Activated T-helper 9 cell treated with anti-CD3 and anti-CD28 coated beads, Interleukin-2, amount 50 U/mL, for 16 hours (primary cell): ENCODE data around the gene ZNF324.
"Not testable (repeated sequence)": the region's sequence is repeated elsewhere in the genome, so short reads cannot be mapped to it uniquely, and the experiment has no call there.

Experiments
- DNase-seq: peaks from one replicate; pipeline ENCODE4 v3.0.0-alpha.2; 2020; ENCODE audit warnings: low read depth

Gene ZNF324

DNA sequence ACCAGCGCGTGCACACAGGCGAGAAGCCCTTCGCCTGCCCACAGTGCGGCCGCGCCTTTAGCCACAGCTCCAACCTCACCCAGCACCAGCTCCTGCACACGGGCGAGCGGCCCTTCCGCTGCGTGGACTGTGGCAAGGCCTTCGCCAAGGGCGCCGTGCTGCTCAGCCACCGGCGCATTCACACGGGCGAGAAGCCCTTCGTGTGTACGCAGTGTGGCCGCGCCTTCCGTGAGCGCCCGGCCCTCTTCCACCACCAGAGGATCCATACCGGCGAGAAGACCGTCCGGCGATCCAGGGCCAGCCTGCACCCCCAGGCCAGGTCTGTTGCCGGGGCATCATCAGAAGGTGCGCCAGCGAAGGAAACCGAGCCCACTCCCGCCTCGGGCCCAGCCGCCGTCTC, 4.9 kb downstream of the ZNF324 start:
- DNase-seq: no peak

DNA sequence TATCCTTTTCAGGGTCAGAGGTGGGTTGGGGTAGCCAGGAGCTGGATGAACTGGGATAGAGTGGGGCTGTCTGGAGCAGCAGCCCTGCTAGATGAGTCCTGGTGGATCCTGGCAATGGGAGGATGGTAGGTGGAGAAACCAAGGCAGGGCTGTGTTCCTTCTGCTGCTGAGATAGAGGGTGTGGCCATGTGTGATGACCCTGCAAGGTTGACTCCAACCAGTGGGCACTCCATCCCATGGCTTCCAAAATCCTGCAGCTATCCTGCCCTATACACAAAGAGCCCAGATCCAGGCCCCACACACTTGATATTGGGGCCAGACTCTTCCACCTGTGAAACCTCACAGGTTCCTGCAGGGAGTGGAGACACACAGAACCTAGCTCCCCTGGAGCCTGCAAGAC, 6.9 kb downstream of the ZNF324 start:
- no peak for DNase-seq

DNA sequence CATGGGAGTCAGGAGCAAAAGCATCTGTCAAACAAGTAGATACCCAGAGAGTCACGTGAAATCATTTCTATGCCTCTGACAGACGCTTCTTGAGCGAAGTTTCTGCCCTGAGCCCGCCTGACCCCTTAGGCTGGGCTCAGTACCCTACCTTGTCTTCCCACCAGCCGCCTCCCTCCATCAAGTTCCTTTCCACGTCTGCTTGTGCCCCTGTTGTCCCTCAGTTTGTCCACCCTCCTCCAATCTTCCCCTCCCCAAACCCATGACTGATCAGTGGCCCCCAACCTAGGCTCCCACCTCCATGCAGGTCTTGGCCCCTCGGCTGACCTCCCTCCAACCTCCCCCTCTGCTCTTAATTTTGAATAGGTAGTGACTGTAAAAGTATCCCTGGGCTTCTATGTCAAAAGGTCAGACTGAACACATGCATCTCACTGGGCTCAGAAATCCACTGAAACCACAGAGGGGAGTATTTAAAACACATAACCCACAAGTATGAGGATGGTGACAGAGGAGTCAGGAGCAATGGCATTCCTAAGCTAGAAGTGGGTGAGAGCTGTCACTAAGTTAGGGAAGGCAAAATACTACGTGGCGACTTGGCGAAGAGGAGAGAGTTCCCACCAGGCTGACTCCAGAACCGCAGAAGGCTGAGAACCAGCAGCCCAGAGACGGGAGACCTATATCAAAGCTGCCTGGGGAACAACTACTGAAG, 7.6 kb downstream of the ZNF324 start:
- no peak for DNase-seq

DNA sequence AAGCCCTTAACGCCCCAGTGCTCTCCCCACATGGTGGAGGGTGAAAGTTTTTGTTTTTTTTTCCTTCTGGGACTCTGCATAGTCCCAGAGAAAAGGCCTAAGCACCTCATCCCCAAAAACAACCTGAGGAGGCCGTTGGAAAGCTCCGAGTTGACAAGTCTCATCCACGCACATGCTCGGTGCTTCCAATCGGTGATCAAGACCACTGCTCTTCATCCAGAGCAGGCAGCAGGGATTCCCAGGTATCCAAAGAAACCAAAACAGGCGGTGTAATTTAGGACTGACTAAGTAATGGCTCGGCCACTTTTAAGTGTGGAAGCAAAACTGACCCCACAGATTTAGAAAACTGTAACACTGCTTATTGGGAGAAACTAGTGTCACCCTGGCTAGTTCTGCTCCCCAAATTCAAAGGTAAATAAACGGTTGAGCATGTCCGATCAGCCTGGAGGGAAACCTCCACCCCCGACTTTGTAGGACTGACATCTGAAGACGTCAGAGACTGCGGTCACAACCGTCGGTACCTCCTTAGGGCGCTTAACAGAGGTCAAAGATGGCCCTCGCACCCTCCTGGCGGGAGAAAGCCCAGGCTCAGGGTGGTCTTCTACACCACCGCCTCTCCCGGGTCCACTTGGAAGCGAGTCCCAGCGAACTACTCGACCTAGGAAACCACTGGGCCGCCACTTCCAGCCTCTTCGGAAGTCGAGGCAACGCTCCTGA, 8.3 kb downstream of the ZNF324 start:
- no peak for DNase-seq

DNA sequence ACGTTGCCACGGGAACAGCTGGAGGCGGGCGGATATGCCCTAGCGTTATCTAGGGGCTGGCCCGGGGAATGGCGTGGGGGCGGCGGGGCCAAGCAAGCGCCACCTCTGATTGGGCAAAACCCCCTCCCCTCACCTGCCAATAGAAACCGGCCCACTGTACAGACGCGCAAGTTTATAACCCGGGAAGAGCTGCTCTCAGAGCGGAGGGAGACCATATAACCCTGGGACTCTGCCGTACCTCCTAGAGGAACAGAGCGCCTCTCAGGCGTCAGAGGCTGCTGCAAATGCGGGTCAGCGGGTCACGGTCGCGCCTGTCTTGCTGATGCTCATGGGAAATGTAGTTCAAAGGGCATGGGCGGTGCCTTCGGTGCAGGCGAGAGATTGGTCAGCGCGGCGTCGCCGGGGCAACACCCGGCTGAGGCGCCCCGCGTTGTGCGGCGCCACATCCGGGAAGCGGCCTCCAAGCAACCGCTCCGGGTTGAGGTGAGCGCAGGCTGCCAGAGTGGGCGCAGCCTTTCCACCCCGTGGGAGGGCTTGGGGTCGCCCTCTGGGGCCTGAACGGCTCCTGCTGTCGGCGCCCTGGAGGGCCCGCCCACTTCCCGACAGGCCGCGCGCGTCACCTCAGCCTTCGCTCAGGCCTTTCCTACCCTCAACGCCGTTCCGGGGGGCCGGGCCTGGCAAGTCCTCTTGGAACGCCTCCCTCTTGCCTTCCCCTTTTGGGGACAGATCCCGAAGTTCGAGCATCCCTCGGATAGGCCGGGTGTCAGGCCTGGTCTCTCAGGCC, 9.0 kb downstream of the ZNF324 start, which contains the start of gene ZNF446:
TSS of gene ZNF446 (plus strand) at position 639 of the 784 bp plus-strand sequence. CDS start 867 bp downstream, outside the sequence.
- peak; percentile 91 for DNase-seq

DNA sequence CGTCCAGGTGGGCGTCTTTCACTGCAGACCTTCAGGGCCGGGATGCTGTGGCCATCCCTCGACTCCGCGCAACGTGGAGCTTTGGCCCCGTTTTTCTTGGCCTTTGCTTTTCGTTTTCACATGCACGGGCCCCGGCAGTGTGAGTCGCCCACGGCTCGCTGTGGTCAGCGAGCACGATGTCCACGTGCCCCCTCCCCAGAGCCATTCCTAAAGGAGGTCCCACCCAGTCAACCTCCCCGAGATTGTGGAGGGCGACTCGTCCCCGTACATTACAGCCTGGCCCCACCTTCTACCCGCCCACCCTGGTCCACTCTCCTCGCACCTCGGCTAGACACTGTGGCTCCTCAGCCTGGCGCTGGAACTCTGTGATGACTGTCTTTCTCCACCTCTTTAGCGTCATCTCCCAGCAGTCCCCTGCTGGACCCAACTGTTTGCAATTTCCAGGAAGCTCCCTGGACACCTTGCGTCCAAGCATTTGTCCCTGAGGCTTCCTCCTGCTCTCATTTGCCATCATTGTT, 9.7 kb downstream of the ZNF324 start:
- DNase-seq: no peak

DNA sequence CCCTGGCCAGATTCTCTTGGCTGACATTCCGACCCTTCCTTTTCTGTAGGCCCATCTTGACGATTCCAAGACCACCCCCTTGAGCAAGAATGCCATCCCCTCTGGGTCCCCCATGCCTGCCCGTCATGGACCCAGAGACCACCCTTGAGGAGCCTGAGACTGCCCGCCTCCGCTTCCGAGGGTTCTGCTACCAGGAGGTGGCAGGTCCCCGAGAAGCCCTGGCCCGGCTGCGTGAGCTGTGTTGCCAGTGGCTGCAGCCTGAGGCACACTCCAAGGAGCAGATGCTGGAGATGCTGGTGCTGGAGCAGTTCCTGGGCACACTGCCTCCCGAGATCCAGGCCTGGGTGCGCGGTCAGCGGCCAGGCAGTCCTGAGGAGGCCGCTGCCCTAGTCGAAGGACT, 10.2 kb downstream of the ZNF324 start:
- DNase-seq: no peak

DNA sequence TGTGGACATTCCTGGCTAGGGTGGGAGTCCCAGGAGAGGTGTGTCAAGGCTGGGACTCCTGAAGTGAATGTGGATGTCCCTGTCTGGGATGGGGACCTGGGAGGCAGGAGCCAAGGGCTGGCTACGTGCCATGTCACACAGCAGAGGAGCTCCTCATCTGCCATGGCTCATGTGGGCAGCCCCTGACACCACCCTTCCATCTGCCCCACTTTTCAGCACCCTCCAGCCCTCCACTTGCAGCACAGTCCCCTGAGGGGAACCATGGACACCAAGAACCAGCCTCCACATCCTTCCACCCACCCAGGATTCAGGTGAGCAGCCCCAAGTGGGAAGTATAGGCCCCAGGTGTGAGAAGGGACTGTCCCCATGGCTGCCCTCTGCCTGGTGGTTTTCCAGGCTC, 11.0 kb downstream of the ZNF324 start:
- DNase-seq: no peak

DNA sequence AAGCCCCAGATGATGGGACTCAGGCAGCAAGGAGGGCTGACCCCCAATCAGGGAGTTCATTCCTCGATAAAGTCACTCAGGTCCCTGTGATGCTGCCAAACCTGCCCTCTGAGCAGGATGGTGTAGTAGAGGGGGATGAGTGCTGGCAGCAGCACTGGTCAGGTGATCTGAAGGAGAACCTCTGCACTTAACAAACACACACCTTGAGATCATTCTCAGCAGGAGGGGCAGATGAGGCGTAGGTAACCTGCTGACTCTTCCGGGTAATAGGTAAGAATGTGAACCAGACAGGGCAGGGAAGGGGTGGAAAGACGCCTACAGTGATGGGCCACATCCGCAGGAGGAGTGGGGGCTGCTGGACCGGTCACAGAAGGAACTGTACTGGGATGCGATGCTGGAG, 12.4 kb downstream of the ZNF324 start:
- no peak for DNase-seq

DNA sequence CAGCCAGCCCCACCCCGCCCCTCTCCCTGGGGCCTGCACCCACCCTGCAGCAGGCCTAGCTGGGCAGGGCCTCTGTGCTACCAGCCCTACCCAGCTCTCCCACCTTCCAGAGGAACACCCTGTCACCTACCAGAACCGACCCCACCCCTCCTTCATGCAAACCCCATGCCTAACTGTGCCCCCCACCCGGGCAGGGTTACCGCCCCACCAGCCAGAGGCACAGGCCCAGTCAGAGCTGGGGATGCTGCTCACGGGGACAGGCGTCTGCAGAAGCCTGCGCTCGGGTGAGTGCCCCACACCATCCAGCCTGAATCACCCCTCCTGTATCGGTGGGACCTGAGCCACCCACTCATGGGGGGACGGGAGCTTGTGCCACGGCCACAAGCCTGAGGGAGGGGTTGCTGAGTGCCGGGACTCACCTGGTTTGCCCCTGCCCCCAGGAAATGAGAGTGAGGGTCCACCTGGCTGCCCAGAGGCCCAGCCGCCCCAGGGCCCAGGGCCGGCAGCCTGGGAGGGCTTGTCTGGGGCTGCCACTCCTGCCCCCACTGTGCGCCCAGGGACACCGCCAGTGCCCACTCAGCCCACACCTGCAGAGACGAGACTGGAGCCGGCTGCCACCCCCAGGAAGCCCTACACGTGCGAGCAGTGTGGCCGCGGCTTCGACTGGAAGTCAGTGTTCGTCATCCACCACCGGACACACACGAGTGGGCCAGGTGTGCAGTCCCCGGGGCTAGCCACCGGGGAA, 13.0 kb downstream of the ZNF324 start:
- no peak for DNase-seq

DNA sequence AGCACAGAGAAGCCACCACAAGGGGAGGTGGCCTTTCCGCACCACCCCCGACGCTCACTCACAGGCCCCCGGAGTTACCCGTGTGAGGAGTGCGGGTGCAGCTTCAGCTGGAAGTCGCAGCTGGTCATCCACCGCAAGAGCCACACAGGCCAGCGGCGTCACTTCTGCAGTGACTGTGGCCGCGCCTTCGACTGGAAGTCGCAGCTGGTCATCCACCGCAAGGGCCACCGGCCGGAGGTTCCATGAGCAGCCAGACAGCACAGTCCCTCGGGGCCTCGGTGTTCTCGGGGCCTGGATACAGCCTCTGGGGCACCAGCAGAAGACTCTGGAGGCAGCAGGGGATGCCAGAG, 13.6 kb downstream of the ZNF324 start:
- no peak for DNase-seq

DNA sequence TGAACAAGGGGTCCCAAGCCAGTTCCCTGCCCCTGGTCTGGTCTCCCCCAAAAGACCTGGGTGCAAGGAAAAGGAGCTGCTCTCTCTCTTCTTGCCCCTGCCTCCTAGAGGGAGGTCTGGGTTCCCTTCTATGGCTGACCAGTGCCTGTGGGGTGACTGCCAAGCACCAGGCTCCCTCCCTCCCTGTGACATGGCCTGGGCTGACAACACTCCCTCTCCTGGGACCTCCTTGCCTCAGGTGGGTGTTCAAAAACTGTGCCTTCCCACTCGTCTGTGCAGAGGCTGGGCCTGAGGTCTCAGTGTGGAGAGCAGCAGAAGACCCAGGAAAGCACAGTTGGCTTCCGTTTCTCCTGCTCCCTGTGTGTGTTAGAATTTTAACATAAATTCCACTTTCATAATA, 14.0 kb downstream of the ZNF324 start:
- DNase-seq: no peak

DNA sequence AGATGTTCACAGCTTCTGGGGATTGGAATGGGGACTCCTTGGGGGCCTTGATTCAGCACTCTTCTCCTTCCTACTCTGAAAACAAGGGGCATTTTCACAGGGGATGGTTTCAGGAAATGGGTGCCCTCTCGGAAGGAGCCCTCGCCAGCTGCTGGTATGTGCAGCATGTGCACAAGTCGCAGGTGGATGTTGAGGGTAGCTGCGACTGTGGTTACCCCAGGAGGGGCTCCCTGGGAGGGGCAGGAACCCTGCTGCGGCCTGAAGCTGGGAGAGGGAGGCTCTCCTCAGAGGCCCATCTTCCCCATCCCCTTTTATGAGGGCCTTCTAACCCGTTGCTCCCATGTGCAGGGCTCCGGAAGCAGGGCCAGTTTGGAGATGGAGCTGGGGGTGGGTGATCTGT, 15.5 kb downstream of the ZNF324 start:
- no peak for DNase-seq

DNA sequence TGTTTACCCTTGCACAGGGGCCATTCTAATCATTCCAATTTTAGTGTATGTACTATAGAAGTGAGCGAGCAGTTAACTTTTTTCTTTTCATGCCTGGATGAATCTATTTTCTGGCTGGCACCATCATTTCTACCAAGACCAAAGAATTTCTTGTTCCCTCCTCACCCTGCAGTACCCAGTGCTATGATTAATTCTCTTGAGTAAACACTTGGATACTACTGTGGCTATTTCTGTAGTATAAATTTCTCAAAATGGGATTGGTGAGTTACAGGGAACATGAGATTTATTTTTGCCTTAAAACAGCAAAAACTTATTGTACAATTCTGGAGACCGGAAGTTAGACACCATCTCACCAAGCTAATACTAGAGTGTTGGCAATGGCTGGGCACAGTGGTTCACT, 16.9 kb downstream of the ZNF324 start:
- no peak for DNase-seq

DNA sequence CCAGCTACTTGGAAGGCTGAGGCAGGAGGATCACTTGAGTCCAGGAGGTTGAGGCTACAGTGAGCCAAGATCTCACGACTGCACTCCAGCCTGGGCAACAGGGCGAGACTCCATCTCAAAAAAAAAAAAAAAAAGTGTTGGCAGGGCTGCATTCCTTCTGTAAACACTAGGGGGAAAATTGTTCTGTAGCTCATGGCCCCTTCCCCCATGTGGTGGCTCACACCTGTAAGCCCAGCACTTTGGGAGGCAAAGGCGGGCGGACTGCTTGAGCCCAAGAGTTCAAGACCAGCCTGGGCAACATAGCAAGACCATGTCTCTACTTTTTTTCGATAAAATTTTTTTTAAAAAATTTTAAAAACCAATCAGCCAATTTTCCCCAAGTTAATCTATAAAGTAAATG, 17.5 kb downstream of the ZNF324 start:
- not testable (repeated sequence) for DNase-seq

DNA sequence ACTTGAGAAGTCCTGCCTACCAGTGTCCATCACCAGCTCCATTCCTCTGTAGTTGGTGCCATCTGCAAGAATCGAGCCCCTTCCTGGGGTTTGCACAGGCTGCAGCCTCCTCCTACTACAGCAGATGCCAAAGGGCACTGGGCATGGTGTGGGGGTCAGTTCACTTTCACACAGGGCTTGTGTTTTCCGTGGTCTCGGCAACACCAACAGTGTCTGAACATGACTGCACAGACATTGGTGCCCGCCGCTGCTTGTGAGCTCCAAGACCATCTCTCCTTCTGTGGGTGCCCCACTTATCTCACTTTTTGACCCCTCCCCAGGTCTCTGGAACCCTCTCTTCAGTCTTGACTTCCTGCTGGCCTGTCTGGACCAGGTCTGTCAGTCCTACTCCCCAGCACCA, 24.5 kb downstream of the ZNF324 start:
- DNase-seq: no peak

DNA sequence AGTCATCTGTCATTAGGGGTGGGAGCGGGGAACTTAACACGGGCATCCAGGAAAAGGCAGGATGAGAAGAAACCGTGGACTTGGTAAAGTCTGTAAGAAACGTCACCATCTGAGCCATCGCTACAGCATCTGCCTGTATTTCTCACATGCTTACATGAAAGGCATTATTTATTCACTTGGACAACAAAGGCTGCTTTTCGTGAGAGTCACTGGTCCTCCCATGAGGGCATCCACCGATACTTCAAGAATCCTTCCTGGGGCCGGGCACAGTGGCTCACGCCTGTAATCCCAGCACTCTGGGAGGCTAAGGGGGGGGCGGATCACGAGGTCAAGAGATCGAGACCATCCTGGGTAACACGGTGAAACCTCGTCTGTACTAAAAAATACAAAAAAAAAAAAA, 25.4 kb downstream of the ZNF324 start:
- no peak for DNase-seq

DNA sequence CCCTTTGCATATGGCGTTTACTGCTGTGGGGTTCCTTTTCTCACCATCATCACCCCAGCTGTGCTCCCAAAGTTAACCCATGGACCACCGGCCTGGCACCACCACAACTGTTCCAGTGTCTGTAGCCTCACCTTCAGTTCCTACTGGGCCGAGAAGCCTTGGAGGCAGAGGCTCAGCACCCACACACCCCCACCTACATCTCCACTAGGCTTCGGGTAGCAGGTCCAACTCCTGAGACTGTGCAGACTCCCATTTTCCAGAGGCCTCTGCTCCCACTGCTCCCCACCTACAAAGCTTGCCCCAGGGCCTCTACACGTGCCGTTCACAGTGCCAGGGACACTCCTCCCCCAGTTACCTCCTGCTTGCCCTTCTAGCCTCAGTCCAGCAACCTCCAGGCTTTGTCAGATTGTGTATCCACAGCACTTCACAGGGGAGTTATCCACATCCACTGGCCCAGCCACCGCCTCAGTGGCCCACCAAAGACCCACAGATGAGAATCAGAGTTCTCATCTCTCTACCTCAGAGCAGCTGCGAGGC, 30.8 kb downstream of the ZNF324 start:
- DNase-seq: no peak

DNA sequence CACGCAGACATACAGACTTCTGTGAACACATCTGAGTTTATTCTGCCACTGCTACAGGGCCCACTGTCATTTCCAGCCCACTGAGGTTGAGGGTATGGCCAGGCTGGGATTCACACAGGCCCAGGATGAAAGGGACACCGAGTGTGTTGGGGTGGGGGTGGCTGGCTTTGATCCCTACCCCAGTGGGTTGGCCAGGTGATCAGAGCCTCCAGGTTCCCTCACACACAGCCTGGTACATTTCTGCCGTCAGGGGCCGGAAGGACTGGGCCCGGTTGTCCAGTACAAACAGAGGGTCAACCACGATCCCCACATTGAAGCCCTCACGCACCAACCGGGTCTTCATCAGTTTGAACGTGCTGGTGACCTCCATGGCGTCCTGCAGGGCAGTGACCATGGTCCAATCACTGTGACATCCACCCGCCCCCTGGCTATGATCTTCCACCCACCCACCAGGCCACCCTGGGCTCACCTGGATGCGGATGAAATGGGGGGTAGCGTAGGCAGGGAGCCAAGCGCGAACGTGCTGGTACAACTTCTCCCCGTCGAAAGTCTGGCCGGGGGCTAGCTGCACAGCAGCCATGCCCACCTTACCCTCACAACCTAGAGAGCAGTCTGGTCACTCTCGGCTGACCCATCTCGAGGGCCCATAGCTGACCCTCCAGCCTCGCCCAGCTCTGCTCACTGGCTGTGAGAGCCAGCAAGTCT, 31.6 kb downstream of the ZNF324 start:
- DNase-seq: no peak

DNA sequence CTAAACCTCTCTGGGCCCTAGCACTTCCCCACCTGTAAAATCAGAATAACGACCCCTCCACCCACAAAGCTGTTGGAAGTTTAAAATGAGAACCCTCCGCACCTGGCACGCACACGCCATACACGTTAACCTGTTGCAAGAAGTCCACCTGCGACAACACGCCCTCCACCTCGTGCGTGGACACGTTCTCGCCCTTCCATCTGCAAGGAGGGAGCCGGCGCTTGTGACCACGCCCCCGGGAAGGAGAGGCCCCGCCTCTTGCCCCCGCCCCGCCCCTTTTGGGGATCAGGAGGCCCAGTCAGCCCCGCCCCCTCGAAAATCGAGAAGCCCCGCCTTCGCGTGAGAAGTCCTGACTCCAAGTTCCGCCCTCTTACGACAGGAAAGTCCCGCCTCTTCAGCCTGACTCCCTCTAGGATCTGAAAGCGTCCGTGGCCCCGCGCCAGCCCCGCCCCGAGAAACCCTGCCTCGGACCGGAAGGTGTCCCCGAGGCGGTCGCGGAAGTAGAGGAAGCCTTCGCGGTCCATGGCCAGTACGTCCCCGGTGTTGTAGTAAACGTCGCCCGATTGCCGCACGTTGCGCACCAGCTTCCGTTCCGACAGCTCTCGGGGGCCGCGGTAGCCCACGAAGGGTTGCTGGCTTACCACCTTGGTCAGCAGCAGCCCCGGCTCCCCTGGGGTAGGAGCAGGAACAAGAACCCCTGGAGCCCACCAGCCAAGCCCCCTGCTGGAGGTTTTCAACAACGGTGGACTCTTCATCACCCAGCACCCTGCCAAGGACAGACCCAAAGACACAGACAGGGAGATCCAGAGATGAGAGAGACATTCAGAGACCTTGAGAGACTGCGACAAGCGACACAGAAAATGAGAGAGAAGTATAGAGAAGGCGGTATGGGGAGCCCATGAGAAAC, 32.4 kb downstream of the ZNF324 start:
- peak; percentile 95 for DNase-seq
